IPS DF 4.7 (cell line): Measurements from ENCODE around the gene HDAC4.
"Not testable (repeated sequence)": the region's sequence is repeated elsewhere in the genome, so short reads cannot be mapped to it uniquely, and the experiment has no call there.

Experiments used
- DNase-seq: peaks from one replicate; pipeline ENCODE4 v3.0.0-alpha.2; 2013; ENCODE audit warnings: low spot score; ENCODE audit errors: extremely low read depth

Gene HDAC4

DNA sequence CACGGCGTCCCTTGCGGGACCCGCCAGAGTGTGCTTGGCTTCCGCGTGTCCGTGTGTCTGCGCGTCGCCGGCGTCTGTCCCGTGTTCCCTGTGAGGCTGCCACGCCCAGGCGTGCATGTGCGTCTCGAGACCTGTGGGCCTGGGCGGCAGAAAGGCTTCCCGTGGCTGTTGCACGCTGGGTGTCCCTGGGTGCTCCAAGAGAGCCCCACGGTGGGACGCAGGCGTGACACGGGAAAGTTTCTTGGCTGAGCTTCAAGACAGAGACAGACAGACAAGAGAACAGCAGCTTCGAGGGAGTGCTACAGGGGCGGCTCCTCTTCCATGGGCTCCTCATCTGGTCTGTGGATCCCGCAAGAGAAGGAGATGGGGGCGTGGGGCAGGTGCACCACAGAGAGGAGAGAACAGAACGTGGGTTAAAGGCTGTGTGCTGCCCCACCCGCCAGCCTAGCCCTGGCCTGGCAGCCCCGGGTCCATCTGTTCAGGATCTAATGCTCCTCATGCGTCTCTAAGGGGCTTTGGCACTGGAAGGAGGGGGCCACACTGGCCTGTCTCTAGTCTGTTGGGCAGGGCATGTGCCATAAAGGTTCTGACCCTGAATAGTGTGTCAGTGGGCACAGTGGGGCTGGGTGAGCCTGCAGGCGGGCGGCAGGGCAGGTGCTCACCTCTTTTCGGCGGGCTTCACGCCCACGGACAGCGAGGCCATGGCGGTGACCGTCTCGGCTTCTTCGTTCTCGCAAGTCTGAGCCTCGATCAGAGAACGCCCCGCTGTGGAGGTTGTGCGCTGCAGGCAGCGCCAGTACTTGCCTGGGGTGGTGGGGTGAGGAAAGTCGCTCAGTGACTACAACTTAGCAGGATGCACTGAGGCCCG lies 347.8 kb downstream of the HDAC4 start:
- no peak for DNase-seq

DNA sequence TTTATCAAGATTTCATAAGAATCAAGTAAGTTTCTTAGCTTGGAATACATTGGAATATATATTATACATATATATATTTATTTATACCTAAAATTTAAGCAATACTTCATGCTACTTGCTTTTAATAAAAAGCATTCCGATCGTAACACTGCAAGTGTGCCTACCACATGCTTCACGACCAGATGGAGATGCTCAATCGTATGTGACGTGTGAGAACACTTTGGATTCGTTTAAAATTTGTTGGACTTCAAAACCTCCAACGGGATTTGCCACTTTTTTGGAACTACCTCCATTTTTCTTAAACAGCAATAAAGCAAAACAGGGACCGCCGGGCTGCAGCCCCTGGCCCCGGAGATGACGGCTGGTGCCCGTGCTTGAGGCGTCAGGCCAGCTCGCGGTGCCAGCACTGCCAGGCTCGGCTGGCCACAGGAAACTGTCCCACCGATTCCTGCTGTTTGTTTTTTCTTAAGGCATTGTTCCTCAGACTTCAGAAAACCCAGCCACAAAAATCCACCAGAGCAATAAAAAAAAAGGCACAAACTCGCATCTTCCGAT lies 348.9 kb downstream of the HDAC4 start:
- DNase-seq: no peak

DNA sequence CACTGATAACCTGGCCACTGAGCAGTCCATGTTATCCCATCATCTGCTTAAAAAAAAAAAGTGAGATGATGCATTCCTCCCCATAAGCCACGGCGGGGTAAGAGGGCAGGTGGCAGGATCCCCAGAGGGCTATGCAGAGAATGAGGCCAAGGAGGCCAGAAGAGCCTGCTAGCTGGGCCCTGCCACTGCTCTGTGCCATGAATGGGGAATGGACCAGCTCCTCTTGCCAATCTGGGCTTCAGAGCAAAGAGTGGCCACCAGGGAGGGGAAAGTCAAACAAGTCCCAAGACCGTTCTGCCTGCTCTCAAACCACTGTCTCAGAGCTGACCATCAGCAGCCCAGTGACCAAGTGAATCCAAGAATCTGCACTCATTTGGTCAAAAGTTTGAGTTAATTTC lies 350.6 kb downstream of the HDAC4 start:
- no peak for DNase-seq

DNA sequence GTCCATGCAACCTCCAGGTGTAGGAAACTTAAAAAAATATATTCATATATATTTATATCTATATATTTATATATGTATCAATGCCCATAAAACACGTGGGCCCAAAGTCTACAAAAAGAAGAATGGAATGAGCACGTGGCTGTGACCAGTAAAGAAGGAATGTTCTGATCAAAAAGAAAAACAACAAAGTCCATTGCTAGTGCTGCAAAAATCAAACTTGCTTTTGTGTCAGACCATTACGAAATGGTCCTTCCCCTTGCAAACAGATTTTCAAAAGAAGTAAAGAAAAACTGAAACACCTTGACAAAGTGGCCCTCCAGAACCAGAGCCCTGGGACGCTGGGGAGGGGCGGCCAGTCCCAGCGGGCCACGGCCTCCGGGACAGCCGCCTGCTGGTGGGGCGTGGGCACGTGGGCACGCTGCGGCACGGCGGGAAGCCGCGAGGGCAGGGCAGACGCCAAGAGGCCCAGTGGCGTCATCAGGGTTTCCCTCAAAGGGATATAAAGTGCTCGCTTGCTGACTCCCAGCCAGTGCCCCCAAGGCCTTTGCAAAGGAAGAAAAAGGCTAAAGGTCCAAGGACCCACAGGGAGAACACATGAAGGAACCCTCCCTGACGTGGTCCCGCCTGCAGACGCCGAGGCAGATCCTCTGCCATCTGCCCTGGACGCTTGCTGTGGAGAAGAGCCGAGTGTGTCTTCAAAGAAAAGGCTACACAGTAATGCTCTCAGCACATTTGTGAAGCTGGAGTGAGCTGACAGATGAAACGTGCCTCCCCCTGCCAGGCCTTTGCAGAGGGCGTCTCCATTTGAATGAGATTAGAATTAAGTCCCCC lies 351.2 kb downstream of the HDAC4 start:
- no peak for DNase-seq

DNA sequence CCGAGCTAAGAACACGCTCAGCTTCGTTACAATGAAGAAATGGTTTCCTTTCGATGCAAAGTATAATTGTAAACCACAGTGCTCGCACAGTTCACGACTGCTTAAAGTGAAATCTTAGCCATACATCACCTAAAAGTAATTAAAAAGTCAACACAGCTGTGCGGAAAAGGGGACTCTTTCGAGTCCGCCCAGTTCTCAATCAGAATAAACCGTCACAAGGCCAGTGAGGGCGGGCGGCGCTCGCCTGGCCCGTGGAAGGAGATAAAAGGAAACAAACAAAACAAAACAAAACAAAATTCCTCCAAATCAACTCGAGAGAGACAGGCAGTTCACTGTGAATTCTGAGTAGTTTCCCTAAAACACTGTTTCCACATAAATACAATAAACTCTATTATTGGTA lies 352.1 kb downstream of the HDAC4 start:
- DNase-seq: no peak

DNA sequence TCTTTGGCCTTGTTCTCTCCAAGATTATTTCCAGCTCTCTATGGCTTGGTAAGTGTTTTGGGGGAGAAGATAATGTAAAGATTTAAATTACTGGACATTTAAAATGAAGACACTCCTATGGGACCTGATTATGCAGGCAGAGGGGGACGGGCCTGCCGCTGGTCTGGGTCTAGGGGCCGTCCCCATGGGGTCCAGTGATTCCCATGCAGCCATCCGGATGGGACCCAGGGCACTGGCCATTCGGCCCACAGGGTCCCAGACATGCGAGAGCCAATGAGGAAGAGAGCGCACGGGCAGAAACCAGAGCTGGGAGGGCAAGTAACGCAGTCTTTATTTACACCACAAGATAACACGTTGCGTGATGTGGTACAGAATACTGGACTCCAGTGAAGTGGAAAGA lies 353.0 kb downstream of the HDAC4 start:
- DNase-seq: no peak

DNA sequence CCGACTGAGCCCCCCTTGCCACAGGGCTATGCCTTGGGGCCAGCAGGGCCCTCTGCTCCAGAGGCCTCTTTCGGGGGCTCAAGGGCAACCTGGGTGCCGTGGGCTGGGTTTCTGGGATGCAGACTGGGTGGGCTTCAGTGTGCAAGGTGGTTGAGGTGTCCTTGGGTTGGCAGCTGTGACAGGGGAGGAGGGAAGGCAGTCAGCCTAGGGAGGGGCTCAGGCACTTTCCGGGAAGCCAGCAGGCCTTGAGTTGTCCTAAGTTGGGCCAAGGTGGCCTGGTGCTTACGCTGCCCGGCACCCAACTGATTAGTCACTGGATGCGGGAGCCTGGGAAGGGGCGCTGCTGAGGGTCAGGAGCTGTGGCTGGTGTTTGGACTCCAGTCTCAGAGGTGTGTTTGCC lies 353.4 kb downstream of the HDAC4 start:
- DNase-seq: no peak

DNA sequence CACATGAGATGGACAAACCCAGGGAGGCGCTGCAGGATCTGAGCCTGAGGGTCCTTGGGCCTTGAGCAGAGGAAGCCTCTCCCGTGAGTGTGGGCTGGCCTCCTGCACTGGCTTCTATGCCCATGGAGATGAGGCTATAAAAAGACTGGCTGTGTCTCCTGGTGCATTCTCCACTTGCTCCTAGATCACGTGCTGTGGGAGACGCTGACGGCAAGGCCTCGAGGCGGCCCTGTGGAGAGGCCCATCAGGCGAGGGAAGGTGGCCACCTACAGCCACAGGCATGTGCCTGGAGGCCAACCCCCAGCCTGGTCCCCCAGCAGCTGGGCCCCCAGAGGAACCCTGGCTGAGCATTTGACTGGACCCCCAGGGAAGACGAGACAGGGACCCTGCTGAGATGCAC lies 354.0 kb downstream of the HDAC4 start:
- DNase-seq: no peak

DNA sequence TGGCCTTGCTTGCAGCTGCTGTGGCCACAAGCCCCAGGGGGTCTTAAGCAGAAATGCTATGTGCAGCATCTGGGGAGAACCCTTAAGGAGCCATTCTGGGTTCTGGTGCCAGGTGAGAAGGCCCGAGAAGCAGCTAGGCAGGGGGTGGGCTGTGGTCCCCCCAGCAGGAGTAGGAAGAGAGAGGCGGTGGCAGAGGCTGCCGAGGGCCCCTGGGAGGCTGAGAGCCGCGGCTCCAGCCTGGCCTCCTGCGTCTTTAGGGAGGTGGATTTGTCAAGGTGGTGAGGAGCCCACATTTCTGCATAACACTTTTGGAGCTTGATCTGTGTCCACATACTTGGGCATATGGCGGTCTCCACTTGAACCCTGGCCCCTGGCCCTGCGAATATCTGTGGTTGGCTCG lies 356.5 kb downstream of the HDAC4 start:
- DNase-seq: no peak

DNA sequence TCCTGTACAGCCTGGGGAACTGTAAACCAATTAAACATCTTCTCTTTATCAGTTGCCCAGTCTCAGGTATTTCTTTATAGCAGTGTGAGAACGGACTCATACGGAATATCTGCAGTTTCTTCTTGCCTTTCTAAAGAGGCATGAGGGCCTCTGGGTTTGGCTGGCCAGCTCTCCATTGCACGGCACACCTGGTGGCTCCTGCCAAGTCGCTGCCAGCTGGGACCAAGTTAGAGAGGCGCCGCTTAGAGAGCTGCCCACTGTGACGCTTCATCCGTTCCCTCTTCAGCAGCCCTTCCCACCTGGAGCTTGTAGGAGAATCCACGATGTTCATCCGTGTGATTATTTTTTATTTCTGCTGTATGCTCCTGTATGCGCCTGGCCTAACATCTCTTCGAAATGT lies 357.5 kb downstream of the HDAC4 start:
- DNase-seq: no peak

DNA sequence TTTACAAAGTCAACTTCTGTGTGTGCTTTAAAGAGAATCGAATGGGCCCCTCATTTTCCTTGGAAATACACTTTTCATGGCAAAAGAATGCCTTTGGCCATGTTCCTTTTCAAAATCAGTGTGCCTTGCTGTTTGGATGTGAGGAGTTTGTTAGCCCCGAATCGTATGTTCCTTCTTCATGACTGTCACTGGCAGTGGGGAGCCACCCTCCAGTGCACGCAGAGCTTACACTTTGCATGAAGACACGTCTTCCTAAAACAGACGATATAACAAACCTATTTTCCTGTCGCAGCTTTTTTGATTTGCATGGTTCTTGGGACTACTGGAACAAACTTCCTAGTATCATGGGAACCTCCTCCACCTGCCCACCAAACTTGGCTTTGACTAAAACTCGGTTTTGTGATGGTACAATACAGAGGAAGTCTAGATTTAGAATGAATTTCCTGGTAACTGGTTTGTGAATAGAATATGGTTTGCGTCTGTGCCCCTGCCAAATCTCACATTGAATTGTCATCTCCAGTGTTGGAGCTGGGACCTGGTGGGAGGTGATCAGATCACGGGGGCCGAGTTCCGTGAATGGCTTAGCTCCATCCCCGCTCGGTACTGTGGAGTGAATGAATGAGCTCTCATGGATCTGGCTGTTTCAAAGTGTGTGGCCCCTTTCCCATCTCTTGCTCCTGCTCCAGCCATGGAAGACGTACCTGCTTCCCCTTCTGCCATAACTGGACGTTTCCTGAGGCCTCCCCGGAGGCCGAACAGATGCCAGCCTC lies 358.1 kb downstream of the HDAC4 start:
- DNase-seq: no peak

DNA sequence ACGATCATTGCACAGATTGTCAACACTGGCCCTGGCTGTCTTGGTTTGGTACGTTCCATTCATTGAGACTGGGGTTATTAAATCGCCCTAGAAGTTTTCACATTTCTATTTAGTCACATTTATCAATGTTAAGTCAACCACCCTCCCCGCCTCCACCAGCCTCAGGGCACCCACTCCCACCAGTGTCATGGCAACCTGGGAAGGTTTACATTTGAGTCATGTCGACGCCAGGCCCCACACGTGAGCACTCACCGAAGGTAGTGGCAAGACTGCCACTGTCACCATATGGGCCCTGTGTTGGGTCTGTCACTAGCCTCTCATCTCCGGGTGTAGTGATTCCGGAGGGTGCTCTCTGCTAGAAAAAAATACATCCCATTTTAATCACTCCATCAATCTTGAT lies 358.8 kb downstream of the HDAC4 start:
- no peak for DNase-seq

DNA sequence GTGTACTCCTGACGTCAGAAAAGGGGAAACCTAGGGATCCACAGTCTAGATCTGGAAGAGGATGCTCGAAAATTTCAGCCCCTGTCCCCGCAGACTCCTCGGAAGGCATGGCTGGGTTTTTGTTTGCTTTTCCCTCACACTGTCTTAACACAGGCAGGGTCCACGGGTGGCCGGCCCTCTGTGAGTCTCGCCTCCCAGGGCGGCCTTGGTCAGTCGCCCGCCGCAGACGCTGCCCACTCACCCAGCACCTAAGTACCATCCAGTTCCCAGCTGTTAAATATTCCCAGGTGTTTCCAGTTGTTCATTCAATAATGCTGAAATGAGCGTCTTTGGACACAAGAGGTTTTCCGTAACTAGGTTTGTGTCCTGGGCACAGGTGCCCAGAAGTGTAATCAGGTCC lies 359.8 kb downstream of the HDAC4 start:
- no peak for DNase-seq

DNA sequence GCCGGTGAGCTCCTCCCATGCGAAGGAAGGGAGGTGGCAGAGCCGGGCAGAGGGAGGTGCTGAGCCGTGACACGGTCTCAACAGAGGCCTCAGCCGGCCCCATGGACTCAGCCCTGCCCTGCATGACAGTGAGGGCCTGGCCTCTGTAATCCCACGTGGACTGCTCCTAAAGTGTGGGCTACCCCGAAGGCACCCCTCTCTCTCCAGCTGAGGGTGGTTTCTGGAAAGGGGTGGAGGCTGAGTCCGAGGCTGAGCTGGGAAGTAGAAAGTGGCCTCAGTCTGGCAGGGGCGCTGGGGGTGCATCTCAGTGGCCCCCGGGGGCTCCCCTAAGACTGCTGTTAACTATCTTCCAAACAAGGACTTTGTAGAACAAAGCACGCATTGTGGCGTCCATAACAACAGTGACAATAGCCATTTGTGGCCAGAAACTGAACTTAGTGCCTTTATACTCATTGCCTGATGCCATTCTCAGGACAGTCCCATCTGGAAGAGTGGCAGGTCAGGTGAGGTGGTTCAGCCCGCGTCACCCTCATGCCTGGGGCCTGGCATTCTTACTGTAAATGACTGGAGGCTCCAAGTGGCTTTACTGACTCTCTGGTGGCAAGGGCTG lies 360.6 kb downstream of the HDAC4 start:
- DNase-seq: no peak

DNA sequence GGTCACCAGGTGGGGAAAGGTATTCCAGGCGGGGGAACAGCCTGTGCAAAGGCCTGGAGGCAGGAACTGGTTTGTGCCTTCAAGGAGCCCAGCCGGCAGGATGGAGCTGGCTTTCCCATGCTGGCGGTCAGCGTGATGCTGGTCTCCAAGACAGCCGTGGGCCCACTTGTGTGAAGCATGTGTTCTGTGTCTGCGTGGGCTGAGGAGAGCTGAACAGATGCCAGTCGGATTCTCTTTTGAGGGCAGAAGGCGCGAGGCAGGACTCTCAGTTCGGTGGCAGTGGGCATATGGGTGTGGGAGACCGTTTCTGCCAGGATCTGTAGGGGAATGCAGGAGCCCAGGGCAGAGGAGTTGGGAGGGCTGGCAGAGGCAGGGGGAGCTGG lies 361.4 kb downstream of the HDAC4 start:
- no peak for DNase-seq

DNA sequence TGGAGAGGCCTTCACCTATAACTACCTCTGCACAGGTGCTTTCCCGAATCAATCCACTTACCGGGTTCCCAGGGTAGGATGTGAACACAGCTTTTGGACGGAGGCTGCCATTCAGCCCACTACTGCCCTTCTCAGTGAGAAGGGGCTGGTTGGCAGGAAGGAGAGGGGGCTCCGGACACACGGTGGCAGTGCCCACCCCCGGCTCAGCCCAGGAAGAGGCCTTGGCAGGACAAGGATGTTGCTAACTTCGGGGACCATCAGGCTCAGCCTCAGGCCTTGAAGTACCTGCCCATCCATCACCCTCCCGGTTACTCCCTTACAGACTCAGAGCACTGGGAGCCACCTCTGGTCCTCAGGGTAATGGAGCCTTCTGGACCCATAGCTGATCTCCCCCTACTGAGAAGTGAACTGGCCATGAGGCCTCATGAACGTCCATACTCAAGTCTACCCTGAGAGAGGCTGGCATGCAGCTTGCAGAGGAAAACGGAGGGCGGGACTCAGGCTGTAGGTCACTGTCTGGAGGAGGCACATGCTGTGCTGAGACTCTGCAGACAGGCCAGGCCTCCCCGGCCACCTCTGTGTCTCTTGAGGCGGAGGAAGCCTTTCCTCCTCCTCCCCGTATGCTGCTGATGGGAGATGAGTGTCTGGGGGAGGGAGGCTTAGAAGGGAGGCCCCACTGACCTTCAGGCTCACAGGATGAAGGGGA lies 361.9 kb downstream of the HDAC4 start:
- DNase-seq: no peak

DNA sequence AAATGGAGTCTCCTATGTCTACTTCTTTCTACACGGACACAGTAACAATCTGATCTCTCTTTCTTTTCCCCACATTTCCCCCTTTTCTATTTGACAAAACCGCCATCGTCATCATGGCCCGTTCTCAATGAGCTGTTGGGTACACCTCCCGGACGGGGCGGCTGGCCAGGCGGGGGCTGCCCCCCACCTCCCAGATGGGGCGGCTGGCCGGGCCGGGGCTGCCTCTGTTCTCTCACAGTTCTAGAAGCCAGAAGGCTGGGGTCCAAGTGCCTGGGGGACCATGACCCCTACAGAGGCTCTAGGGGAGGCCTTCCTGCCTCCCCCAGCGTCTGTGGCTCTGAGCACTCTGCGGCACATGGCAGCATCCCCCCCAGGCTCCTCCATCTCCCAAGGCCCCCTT lies 362.5 kb downstream of the HDAC4 start:
- not testable (repeated sequence) for DNase-seq

DNA sequence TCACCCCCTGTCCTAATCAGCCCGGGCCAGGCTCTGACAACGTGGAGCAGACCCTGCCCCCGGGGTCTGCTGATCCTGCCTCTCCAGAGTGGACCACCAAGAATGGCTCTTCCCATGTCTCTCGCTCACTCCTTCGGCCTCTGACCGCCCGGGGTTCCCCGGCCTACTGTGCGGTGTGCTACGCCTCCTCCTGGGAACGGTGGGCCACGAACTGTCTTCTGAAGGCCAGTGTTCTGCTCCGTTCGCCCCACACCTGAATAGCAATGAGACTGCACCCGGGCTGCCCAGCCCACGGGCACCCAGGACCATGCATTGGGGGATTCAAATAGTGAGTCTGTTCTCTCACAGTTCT lies 363.3 kb downstream of the HDAC4 start:
- no peak for DNase-seq

DNA sequence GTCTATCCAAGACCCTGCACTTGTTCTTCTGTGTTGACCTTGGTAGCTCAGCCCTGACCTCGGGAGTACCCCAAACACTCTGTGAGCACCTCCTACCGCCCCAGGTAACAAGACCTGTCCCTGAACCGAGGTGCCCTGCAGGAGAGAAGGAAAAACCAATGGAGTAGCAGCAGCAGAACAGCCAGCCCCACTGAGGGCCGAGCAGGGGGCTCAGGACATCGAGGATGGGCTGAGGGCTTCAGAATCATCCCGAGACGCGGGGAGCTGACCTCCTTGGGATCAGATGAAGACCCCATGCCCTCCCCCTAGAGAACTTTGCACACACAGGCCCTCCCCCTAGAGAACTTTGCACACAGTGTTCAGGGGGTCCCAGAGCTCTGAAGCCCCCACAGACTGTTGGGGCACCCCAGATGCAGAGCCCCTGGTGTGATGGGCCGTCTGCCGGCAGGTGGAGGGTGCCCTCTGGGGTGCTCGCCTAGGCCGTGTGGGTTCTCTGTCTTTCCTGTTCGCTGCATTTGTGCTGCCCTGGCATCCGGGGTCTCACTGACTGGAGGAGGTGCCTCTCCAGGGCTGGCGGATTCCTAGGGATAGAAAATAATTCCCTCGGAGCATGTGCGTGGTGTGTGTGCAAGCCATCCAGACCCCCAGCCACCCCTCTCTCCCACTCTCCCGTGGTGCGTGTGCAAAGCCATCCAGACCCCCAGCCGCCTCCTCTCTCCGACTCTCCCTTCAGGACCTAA lies 363.8 kb downstream of the HDAC4 start:
- DNase-seq: no peak
